ENCODE data around the gene AKT3. TPM values are rescaled to one million over a fixed set of nuclear protein-coding genes. Genes with fewer than 3 reads are reported as not detected.

AKT3 gene
- total and polyA plus RNA-seq, 8 donors = 4.2 to 24.1 (median 11.6) TPM

- TF ChIP-seq, protein P1, sequence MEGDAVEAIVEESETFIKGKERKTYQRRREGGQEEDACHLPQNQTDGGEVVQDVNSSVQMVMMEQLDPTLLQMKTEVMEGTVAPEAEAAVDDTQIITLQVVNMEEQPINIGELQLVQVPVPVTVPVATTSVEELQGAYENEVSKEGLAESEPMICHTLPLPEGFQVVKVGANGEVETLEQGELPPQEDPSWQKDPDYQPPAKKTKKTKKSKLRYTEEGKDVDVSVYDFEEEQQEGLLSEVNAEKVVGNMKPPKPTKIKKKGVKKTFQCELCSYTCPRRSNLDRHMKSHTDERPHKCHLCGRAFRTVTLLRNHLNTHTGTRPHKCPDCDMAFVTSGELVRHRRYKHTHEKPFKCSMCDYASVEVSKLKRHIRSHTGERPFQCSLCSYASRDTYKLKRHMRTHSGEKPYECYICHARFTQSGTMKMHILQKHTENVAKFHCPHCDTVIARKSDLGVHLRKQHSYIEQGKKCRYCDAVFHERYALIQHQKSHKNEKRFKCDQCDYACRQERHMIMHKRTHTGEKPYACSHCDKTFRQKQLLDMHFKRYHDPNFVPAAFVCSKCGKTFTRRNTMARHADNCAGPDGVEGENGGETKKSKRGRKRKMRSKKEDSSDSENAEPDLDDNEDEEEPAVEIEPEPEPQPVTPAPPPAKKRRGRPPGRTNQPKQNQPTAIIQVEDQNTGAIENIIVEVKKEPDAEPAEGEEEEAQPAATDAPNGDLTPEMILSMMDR (IDR thresholded peaks at IDR 0.05) = no peak
- H3K9me3 ChIP-seq = no peaks in the 10 kb centered on the region
- WGBS, 2 donors = 71 to 77% methylated on average over 7 of the region's 7 CpGs
- no peaks in the 10 kb centered on the region for H3K27me3 ChIP-seq
- FAIRE-seq (no peak), DNase-seq (no peak), ATAC-seq (no peak)
- no peak overlapping the region for H3K27ac ChIP-seq
- no peaks in the 10 kb centered on the region for H3K4me1 ChIP-seq
- H3K36me3 ChIP-seq = no peaks in the 10 kb centered on the region
- H3K4me3 ChIP-seq = no peak overlapping the region
- intact Hi-C loops (cut with DNase I) = no loop called here
Measured at GRCh38 chr1:243572940-243573339, 277.1 kb downstream of the AKT3 start.

DNA sequence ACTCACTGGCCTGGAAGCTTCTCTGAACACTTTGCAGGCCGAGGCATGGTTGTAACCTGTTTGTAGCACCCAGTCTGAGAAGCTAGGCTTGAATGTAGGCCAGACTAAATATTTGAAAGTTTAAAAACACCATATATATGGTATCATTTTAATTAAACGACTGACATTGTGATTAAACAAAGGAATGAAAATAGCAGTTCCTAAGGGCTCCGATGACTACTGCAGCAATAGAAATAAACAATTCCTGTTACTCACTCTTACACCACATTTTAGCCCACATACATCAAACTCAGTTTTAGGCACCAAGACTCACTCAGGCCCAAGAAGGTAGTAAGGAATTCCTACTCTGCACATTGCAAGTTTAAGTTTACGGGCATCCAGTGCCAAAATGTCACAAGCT, 281.2 kb downstream of the AKT3 start:
- ATAC-seq (no peak), DNase-seq (no peak), FAIRE-seq (no peak)
- Histone ChIP-seq H3K27ac (no peak overlapping the region), H3K4me3 (no peak overlapping the region), H3K36me3 (no peaks in the 10 kb centered on the region), H3K9me3 (no peaks in the 10 kb centered on the region), H3K4me1 (no peaks in the 10 kb centered on the region), H3K27me3 (no peaks in the 10 kb centered on the region)
- WGBS, 2 donors = 66 to 74% methylated on average over 4 of the region's 4 CpGs
- TF ChIP-seq, protein P1 (IDR thresholded peaks at IDR 0.05) = no peak
- intact Hi-C loops (cut with DNase I) = no loop called here

GRCh38 chr1:243564814-243565213, 285.2 kb downstream of the AKT3 start:
- no peak for ATAC-seq
- no peak for DNase-seq
- intact Hi-C loops (cut with DNase I) = no loop called here
- TF ChIP-seq, protein P1 (IDR thresholded peaks at IDR 0.05) = no peak
- H3K36me3 ChIP-seq = no peaks in the 10 kb centered on the region
- no peaks in the 10 kb centered on the region for H3K4me1 ChIP-seq
- no peak for FAIRE-seq
- no peak overlapping the region for H3K27ac ChIP-seq
- no peaks in the 10 kb centered on the region for H3K9me3 ChIP-seq
- no peaks in the 10 kb centered on the region for H3K27me3 ChIP-seq
- no peak overlapping the region for H3K4me3 ChIP-seq

DNA sequence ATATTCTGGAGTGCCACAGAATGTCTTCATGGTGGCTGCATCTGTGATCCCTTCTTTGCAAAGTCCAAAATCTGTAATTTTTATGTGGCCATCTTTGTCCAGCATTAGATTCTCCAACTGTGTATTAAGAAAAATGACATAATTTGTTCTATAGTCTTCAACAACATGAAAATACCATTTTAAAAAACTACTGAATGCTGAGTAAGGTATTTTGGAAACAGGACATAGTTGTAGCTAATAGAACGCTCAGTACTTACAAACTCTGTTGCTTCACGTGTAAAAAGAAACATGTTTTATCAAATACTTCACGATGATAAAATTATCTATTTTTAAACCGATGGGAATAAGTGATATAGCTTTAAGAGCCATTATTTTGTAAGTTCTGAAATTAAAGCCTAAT, 286.3 kb downstream of the AKT3 start:
- H3K4me3 ChIP-seq = no peak overlapping the region
- FAIRE-seq = peak; percentile 66
- intact Hi-C loops (cut with DNase I) = no loop called here
- H3K9me3 ChIP-seq = no peaks in the 10 kb centered on the region
- no peaks in the 10 kb centered on the region for H3K36me3 ChIP-seq
- TF ChIP-seq, protein P1 (IDR thresholded peaks at IDR 0.05) = no peak
- no peaks in the 10 kb centered on the region for H3K4me1 ChIP-seq
- DNase-seq = no peak
- no peaks in the 10 kb centered on the region for H3K27me3 ChIP-seq
- WGBS, 2 donors = 67 to 81% methylated on average over 4 of the region's 4 CpGs
- H3K27ac ChIP-seq = no peak overlapping the region
- ATAC-seq = no peak

- no peaks in the 10 kb centered on the region for H3K9me3 ChIP-seq
- DNase-seq (no peak), ATAC-seq (no peak), FAIRE-seq (no peak)
- no peak overlapping the region for H3K27ac ChIP-seq
- no peaks in the 10 kb centered on the region for H3K4me1 ChIP-seq
- no peak overlapping the region for H3K4me3 ChIP-seq
- intact Hi-C loops (cut with DNase I) = no loop called here
- WGBS, 2 donors = 80 to 88% methylated on average over 1 of the region's 1 CpG
- H3K36me3 ChIP-seq = no peaks in the 10 kb centered on the region
- H3K27me3 ChIP-seq = no peaks in the 10 kb centered on the region
- TF ChIP-seq, protein P1 (IDR thresholded peaks at IDR 0.05) = no peak
Measured at GRCh38 chr1:243562473-243562872, 287.6 kb downstream of the AKT3 start.

Measured in pancreas (tissue), 10 donors.